HG02571 (cell line): ENCODE data around the gene PRKN.

Experiments
- ATAC-seq: cut with Tn5 transposase; IDR thresholded peaks from one replicate; pipeline ENCODE4 v1.9.1; 2021; ENCODE audit warnings: mild to moderate bottlenecking, moderate library complexity; ENCODE audit not compliant: unreplicated experiment

The PRKN gene

DNA sequence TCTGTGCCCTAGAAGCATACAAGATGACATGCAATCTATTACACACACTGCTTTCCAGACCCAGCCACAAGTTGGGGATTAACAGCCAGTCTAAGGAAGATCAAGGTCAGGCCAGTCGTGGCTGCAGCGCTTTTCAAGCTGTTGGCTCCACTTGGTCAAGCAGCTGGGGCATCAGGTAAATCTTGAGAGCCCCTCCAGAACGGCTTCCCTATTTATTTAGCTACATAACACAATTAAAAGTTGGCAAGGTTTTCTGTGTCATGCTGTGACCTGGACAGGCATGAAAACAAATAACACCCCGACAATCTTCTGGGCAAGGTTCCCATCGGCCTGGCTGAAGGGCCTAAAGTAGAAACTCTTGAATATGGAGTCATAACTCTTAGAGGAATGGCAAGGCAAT lies 524.3 kb downstream of the PRKN start:
- no peak for ATAC-seq

- no peak for ATAC-seq
These were observed 526.4 kb downstream of the PRKN start for GRCh38 chr6:162200945-162201690.

GRCh38 chr6:162200041-162200440 lies 527.5 kb downstream of the PRKN start:
- no peak for ATAC-seq

GRCh38 chr6:162198925-162199324 lies 528.6 kb downstream of the PRKN start:
- ATAC-seq: no peak

- no peak for ATAC-seq
These were observed 529.5 kb downstream of the PRKN start for GRCh38 chr6:162198076-162198475.

DNA sequence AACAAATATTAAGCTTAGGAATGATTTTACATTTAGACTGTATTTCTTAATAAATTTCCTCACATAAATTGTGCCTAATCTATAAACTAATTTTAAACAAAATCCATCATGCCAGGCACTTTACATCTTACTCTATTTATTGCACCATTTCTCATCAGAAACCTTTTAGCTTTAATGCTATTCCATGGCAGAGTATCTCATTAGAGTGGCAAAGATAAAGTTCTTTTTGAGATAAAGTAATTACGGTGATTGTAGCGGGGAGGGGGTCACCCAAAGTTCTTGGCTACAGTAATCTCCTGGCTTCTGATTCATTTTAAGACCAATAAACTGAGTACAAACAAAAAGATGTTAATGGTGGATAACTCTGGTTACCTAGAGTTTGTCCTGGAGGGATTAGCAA lies 532.1 kb downstream of the PRKN start:
- no peak for ATAC-seq

- no peak for ATAC-seq
These were observed 536.6 kb downstream of the PRKN start for GRCh38 chr6:162190981-162191380.

- no peak for ATAC-seq
These were observed 540.2 kb downstream of the PRKN start for GRCh38 chr6:162187168-162187935.

- no peak for ATAC-seq
These were observed 543.1 kb downstream of the PRKN start for GRCh38 chr6:162184465-162184864.

GRCh38 chr6:162181741-162182401 lies 545.7 kb downstream of the PRKN start:
- ATAC-seq: no peak

- no peak for ATAC-seq
These were observed 546.5 kb downstream of the PRKN start for GRCh38 chr6:162181111-162181510.

DNA sequence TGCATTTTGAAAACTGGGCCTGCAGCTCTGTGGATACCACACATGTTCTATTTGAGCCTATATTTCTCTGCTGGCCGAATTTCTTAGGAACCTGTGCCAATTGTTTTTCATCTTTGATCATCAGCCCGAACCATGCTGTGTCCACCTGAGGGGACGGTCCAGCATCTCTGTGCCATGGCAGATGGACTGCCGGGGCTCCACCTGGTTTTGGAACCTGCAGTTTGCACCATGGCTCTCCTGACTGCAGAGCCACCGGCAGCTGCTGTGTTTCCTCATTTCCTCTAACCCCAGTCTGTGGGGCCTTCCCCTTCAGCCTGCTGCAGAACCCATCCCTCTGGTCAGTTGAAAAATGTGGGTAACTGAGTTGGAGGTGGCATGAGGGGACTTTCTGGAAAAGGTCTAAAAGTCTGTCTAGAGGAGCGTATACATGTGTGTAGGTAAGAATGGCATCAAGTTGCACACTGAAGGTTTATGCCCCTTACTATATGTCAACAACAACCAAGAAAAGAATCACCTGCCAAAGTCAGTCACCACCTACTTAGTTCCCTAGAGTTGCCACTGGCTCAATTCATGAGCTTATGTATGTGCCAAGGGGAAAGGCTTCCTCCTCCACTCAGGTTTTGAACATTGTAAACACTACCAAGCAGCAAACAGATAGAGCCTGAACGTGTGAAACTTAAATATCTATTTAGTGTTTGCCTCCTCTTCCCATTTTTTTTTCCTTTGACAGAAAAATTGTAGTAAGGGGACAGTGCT lies 548.2 kb downstream of the PRKN start:
- no peak for ATAC-seq

- no peak for ATAC-seq
These were observed 548.9 kb downstream of the PRKN start for GRCh38 chr6:162178666-162179065.

DNA sequence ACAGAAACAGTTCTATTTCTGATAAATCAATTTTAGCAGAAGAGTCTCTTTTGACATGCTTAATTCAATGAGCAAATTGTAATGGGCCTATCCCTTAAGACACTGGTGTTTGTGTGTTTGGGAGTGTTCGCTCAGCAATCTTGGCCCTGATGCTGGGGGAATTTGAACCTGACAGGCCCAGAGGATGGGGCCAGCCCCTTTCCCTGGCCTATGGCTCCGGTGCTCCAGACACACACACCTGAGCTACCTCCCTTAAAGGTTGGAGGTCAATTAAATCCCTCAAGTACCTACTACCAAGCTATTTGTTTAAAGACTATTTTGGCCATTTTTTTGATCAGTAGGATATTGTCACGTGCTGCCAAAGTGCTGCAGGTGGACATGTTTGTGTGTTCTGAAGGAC lies 549.3 kb downstream of the PRKN start:
- no peak for ATAC-seq

- ATAC-seq: no peak
These were observed 549.8 kb downstream of the PRKN start for GRCh38 chr6:162177746-162178145.

- ATAC-seq: no peak
These were observed 554.1 kb downstream of the PRKN start for GRCh38 chr6:162173466-162173865.

GRCh38 chr6:162165479-162165878 lies 562.1 kb downstream of the PRKN start:
- ATAC-seq: no peak

GRCh38 chr6:162157167-162157870 lies 570.2 kb downstream of the PRKN start:
- ATAC-seq: peak; percentile 78

DNA sequence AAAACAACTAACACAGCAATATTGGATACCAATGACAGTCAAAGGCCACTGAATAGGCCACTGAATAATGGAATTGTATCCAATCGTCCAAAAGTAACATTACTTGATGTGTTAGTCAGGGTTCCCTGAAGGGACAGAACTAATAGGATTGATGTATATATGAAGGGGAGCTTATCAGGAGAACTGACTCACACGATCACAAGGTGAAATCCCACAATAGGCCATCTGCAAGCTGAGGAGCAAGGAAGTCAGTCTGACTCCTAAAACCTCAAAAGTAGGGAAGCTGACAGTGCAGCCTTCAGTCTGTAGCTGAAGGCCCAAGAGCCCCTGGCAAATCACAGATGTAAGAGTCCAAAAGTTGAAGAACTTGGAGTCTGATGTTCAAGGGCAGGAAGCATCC lies 571.4 kb downstream of the PRKN start:
- no peak for ATAC-seq

DNA sequence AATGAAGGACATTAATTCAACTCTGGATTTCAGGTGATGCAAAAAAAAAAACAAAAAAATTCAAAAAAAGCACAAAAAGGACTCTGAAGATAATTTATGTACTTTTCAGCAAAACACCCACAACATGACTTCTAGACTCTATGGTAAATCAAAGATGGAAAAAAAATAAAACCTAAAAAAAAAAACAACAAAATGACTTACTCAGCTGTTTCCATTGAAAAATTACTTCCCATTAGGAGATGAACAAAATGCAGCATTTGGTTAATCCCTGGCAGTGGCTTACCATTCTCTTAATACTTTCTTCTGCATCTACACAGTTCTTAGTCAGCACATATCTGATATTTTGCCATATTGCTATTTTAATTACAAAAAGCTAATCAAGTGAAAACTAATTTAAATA lies 572.6 kb downstream of the PRKN start:
- no peak for ATAC-seq

GRCh38 chr6:162154001-162154400 lies 573.6 kb downstream of the PRKN start:
- ATAC-seq: no peak
